Endothelial cell of umbilical vein (primary cell): Measurements from ENCODE around the gene AGTPBP1.

ENCODE experiments used
- CTCF ChIP-seq, 2 donors: IDR thresholded peaks; 1 replicate in 1 of 2; 2 replicates in 1 of 2; pipeline ENCODE4 v1.5.1; 2011; ENCODE audit warnings: low read length in 2 of 2, mild to moderate bottlenecking in 2 of 2, moderate library complexity in 2 of 2, control low read depth in 1 of 2, inconsistent platforms in 1 of 2, low read depth in 1 of 2; ENCODE audit not compliant: insufficient read depth in 1 of 2; ENCODE audit errors: extremely low read depth in 1 of 2
- MAX ChIP-seq: IDR thresholded peaks from 2 replicates; pipeline ENCODE4 v1.6.1; 2011; ENCODE audit not compliant: insufficient read depth, insufficient read length
- POLR2A ChIP-seq: IDR thresholded peaks from 2 replicates; pipeline ENCODE4 v1.6.1; 2012; ENCODE audit warnings: low read depth, mild to moderate bottlenecking, control low read depth, low read length

DNA sequence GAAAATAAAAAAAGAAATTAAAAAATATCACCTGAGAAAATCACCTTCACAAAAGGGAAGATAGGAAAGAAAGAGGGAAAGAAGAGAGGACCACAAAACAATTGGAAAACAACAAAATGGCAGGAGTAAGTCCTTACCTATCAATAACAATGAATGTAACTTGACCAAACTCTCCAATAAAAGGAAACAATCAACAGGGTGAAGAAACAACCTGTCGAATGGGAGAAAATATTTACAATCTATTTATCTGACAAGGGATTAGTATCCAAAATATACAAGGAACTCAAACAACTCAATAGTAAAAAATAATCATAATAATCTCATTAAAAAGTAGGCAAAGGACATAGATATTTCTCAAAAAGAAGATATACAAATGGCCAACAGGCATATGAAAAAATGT is 135.8 kb downstream of the AGTPBP1 start:
- TF ChIP-seq MAX (no peak), POLR2A (no peak), CTCF (IDR thresholded peaks at IDR 0.05; ENCODE audit: extremely low read depth in 1 of 2, insufficient read depth in 1 of 2, low read depth in 1 of 2, low read length in 2 of 2) (no peak)
